ENCODE data around the gene LHFPL4. TPM values are rescaled to one million over a fixed set of nuclear protein-coding genes. Genes with fewer than 3 reads are reported as not detected.
"Not testable (repeated sequence)": the region's sequence is repeated elsewhere in the genome, so short reads cannot be mapped to it uniquely, and the experiment has no call there.

LHFPL4 gene
- total and polyA plus RNA-seq, 2 of the 4 experiments (the other 2 are of a cell fraction) = not detected

DNA sequence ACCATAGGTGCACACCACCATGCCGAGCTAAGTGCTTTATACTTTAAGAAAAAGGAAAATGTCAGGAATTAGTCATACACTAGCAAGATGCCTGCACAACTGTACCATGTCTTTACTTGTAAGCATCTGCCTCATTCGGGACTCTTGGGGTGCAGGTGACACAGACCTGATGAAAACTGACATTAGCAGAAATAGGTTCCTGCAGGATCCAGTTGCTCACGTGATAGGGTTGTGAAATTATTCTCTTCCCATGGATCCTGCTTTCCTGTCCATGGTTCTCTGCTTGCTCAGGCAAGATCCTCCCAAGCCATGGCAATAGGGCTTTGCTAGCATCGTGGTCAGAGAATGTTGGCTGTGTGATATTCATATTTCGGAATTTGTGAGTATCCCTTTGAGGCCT, 10.2 kb upstream of the LHFPL4 start:
- ChIA-PET CTCF (no interaction called here), POLR2A (ENCODE audit: unreplicated experiment) (no interaction called here)
- Histone ChIP-seq H3K4me2 (ENCODE audit: low read depth, low read length) (no peak overlapping the region), H2BK20ac (ENCODE audit: low read depth, low read length) (no peak overlapping the region), H4K5ac (ENCODE audit: low read depth, low read length) (no peak overlapping the region), H3K4me1 (ENCODE audit: control insufficient read depth, insufficient read depth, low read length) (no peaks in the 10 kb centered on the region), H3K18ac (ENCODE audit: low read depth, low read length) (no peak overlapping the region), H3K4me3 (ENCODE audit: insufficient read depth, low read depth, low read length) (no peak overlapping the region), H3K79me1 (ENCODE audit: low read depth in 1 of 2, low read length in 2 of 2) (no peaks in the 10 kb centered on the region), H3K27ac (ENCODE audit: insufficient read depth, low read length) (no peak overlapping the region), H3K36me3 (ENCODE audit: control insufficient read depth, insufficient read depth, low read length) (no peaks in the 10 kb centered on the region), H2BK15ac (ENCODE audit: low read depth, low read length) (no peak overlapping the region), H3K9me3 (ENCODE audit: control insufficient read depth, insufficient read depth, low read length) (no peaks in the 10 kb centered on the region), H2AK5ac (ENCODE audit: low read depth, low read length) (no peak overlapping the region), H3K9ac (ENCODE audit: low read depth, low read length) (no peak overlapping the region), H3K14ac (replicated peaks; ENCODE audit: low read depth, low read length) (no peak overlapping the region), H4K8ac (ENCODE audit: low read depth in 2 of 2, low read length in 2 of 2) (no peak overlapping the region), H3K9me1 (ENCODE audit: insufficient read depth, low read length) (no peaks in the 10 kb centered on the region), H3K23ac (ENCODE audit: low read depth, low read length) (no peak overlapping the region), H2BK120ac (ENCODE audit: low read depth, low read length) (no peak overlapping the region), H4K91ac (ENCODE audit: insufficient read depth, low read depth, low read length) (no peak overlapping the region), H3K27me3 (ENCODE audit: control insufficient read depth, insufficient read depth, low read length) (0 out of 2 replicates have a peak, but pooled peaks cover 1% of the 10 kb centered on the region), H3K4ac (ENCODE audit: low read depth, low read length) (no peak overlapping the region), H3K56ac (ENCODE audit: extremely low read depth, insufficient read depth, low read length) (no peak overlapping the region), H4K20me1 (ENCODE audit: insufficient read depth, low read length) (no peaks in the 10 kb centered on the region), H2BK5ac (ENCODE audit: low read depth, low read length, poor library complexity, severe bottlenecking) (no peak overlapping the region), H2AK9ac (replicated peaks; ENCODE audit: low read depth, low read length, poor library complexity) (no peak overlapping the region), H2AFZ (replicated peaks; ENCODE audit: low read length, poor library complexity) (no peak overlapping the region)
- DNase-seq = no peak
- BruUV-seq (replicated peaks) = no TSS peak
- in situ Hi-C loops (cut with MboI; ENCODE audit: low sequenced_read_pairs) = no loop called here
- intact Hi-C loops (cut with micrococcal nuclease) = no loop called here
- 50% methylated on average over 1 of the region's 5 CpGs; no CpG with 5 or more reads in 1 of the 2 experiments for WGBS, 2 experiments (ENCODE audit: extremely low coverage in 2 of 2, insufficient read length in 1 of 2)
- dilution Hi-C loops (cut with HindIII; ENCODE audit: low sequenced_read_pairs, unreplicated experiment) = no loop called here
- no peak for ATAC-seq (ENCODE audit: low read depth)
- TF ChIP-seq RCOR1 (IDR thresholded peaks at IDR 0.05; ENCODE audit: insufficient replicate concordance, low read length) = no peak
- TF ChIP-seq MAFK (IDR thresholded peaks at IDR 0.05; ENCODE audit: low read depth, low read length) = no peak

GRCh38 chr3:9560056-9560455, 6.4 kb upstream of the LHFPL4 start:
- H3K9ac ChIP-seq (ENCODE audit: low read depth, low read length); H3K14ac ChIP-seq (replicated peaks; ENCODE audit: low read depth, low read length); H3K79me1 ChIP-seq (ENCODE audit: low read depth in 1 of 2, low read length in 2 of 2); intact Hi-C loops (cut with micrococcal nuclease); ATAC-seq (ENCODE audit: low read depth); H2AK5ac ChIP-seq (ENCODE audit: low read depth, low read length); H3K23ac ChIP-seq (ENCODE audit: low read depth, low read length); H3K36me3 ChIP-seq (ENCODE audit: control insufficient read depth, insufficient read depth, low read length); H2AFZ ChIP-seq (replicated peaks; ENCODE audit: low read length, poor library complexity); H3K27ac ChIP-seq (ENCODE audit: insufficient read depth, low read length); H3K27me3 ChIP-seq (ENCODE audit: control insufficient read depth, insufficient read depth, low read length); H3K56ac ChIP-seq (ENCODE audit: extremely low read depth, insufficient read depth, low read length); H2AK9ac ChIP-seq (replicated peaks; ENCODE audit: low read depth, low read length, poor library complexity); H4K20me1 ChIP-seq (ENCODE audit: insufficient read depth, low read length); H3K4me2 ChIP-seq (ENCODE audit: low read depth, low read length); H4K5ac ChIP-seq (ENCODE audit: low read depth, low read length); dilution Hi-C loops (cut with HindIII; ENCODE audit: low sequenced_read_pairs, unreplicated experiment); H3K4ac ChIP-seq (ENCODE audit: low read depth, low read length); H4K8ac ChIP-seq (ENCODE audit: low read depth in 2 of 2, low read length in 2 of 2); H3K4me3 ChIP-seq (ENCODE audit: insufficient read depth, low read depth, low read length); POLR2A ChIA-PET (ENCODE audit: unreplicated experiment); BruUV-seq (replicated peaks); in situ Hi-C loops (cut with MboI; ENCODE audit: low sequenced_read_pairs); H3K4me1 ChIP-seq (ENCODE audit: control insufficient read depth, insufficient read depth, low read length); H2BK15ac ChIP-seq (ENCODE audit: low read depth, low read length); DNase-seq; H3K9me1 ChIP-seq (ENCODE audit: insufficient read depth, low read length); H3K18ac ChIP-seq (ENCODE audit: low read depth, low read length); CTCF ChIA-PET; H2BK5ac ChIP-seq (ENCODE audit: low read depth, low read length, poor library complexity, severe bottlenecking); H3K9me3 ChIP-seq (ENCODE audit: control insufficient read depth, insufficient read depth, low read length); H4K91ac ChIP-seq (ENCODE audit: insufficient read depth, low read depth, low read length); H2BK20ac ChIP-seq (ENCODE audit: low read depth, low read length); H2BK120ac ChIP-seq (ENCODE audit: low read depth, low read length): not testable (repeated sequence)
- no CpG with 5 or more reads among the region's 24 CpGs for WGBS, 2 experiments (ENCODE audit: extremely low coverage in 2 of 2, insufficient read length in 1 of 2)
